Activated naive CD8-positive, alpha-beta T cell treated with anti-CD3 and anti-CD28 coated beads for 36 hours (primary cell): Measurements from ENCODE around the gene TBC1D22A. TPM values are rescaled to one million over a fixed set of nuclear protein-coding genes. Genes with fewer than 3 reads are reported as not detected.

Experiments used
- DNase-seq: peaks from one replicate; pipeline ENCODE4 v3.0.0; 2021
- H3K27ac Mint-ChIP-seq: one replicate; pipeline ENCODE4 v1.8.0; 2022; ENCODE audit warnings: mild to moderate bottlenecking, moderate library complexity, mixed read lengths
- H3K27me3 Mint-ChIP-seq: one replicate; pipeline ENCODE4 v1.8.0; 2022; ENCODE audit warnings: mild to moderate bottlenecking, mixed read lengths
- H3K36me3 Mint-ChIP-seq: one replicate; pipeline ENCODE4 v1.8.0; 2021; ENCODE audit warnings: mild to moderate bottlenecking, mixed read lengths
- H3K4me1 Mint-ChIP-seq: one replicate; pipeline ENCODE4 v1.8.0; 2021; ENCODE audit warnings: mixed read lengths
- H3K4me3 Mint-ChIP-seq: one replicate; pipeline ENCODE4 v1.8.0; 2022; ENCODE audit warnings: mild to moderate bottlenecking, moderate library complexity, mixed read lengths
- H3K9me3 Mint-ChIP-seq: one replicate; pipeline ENCODE4 v1.8.0; 2022; ENCODE audit warnings: mixed read lengths
- total RNA-seq, 2 experiments: library from RNA; stranded (reverse); gene quantifications; one replicate each; pipeline ENCODE4 v1.2.3, GENCODE V29; 2021

Gene TBC1D22A
- total RNA-seq, 2 experiments from 2014 or later, result 42.1 to 42.4 TPM

DNA sequence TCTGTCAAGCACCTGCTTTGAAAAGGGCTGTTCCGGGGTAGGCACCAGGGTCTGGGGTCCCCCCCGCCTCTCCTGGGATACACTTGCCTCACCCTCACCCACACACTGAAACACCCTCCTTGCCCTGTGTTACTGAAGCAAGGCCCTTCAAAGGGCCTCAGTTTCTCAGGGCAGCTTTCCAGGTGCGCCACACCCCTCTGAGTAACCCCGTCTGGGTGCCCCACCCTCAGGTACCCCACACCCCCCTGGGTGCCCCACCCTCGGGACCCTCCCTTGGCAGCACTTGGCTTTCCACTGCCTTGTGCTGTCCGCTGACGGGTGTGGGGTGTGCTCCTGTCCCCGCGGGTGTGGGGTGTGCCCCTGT lies 413.6 kb downstream of the TBC1D22A start:
- no peak for DNase-seq
- Mint-ChIP-seq H3K27me3 (no peaks in the 10 kb centered on the region), H3K9me3 (no peaks in the 10 kb centered on the region), H3K4me1 (no peaks in the 10 kb centered on the region), H3K4me3 (no peak overlapping the region), H3K36me3 (peaks cover 35% of the 10 kb centered on the region), H3K27ac (no peak overlapping the region)

DNA sequence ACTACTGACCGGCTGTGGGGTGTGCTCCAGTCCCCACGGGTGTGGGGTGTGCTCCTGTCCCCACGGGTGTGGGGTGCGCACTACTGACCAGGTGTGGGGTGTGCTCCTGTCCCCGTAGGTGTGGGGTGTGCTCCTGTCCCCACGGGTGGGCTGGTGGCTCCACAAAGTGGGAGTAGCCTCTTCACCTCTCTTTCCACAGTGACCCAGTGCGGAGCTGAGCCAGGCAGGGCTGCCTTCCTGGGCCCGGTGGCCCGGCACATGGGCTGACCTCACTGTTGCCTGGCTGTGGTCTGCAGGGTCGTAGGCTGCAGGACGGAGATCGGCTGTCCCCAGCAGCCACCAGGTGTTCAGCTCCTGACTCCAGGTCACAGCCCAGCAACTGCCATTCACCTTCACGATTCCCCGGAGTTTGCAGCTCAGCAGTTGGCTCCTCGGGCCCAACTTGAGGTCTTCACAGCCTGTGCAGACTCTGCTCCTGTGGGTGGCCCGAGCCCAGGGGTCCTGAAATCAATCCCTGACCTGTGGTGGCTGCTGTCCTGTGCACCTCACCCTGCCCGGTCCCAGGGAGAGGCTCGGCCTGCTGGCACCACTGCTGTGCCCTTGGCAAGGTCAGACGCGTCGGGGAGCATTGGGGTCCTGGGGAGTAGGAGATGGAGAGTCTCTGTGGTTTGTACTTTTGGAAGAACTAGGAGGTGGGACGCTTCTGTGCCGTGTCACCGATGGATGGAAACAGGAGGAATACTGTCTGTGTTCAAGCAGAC lies 414.3 kb downstream of the TBC1D22A start:
- peaks cover 36% of the 10 kb centered on the region for H3K36me3 Mint-ChIP-seq
- no peak for DNase-seq
- H3K4me1 Mint-ChIP-seq, result no peaks in the 10 kb centered on the region
- no peaks in the 10 kb centered on the region for H3K27me3 Mint-ChIP-seq
- H3K9me3 Mint-ChIP-seq, result no peaks in the 10 kb centered on the region
- no peak overlapping the region for H3K27ac Mint-ChIP-seq
- no peak overlapping the region for H3K4me3 Mint-ChIP-seq

DNA sequence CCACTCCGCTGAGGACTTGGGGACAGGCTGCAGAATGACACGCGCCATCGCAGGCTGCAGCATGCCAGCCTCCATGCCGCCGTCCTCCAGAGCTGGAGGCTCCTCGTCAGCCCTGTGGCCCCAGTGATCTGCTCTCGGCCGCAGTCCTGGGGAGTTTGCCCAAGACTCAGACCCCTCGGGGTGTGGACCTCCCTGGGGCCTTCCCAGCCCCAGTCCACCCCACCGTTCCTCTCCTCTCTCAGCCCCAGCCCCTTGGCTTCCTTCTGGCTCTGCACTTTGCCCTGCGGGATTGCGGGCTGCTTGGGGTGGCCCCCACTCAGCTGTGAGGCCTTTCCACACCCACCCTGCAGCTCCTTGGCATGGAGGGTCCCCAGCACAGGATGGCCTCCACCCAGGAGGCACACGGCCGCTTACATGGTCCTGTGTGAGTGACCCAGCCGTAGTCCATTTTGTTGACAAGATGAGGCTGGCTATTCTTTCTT lies 414.9 kb downstream of the TBC1D22A start:
- H3K27me3 Mint-ChIP-seq, result no peaks in the 10 kb centered on the region
- no peak overlapping the region for H3K27ac Mint-ChIP-seq
- DNase-seq, result no peak
- H3K4me1 Mint-ChIP-seq, result no peaks in the 10 kb centered on the region
- peaks cover 36% of the 10 kb centered on the region for H3K36me3 Mint-ChIP-seq
- H3K4me3 Mint-ChIP-seq, result no peak overlapping the region
- H3K9me3 Mint-ChIP-seq, result no peaks in the 10 kb centered on the region

DNA sequence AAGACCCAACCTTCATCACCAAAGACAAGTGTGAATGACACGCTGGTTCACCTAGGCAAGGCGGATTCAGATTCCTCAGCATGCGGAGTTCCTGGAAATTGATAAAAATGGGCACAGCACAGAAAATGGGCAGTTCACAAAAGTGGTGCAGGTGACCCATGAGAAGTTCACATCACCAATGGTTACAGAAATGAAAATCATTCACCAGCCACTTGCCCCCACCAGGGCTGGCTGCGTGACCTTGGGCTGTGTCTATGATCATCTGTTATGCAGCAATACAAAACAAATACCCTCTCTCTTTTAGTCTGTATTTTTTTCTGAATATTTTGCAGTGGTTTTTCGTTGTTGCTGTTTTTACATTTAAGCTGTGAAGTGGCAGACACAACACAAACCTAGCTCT lies 415.9 kb downstream of the TBC1D22A start:
- no peak overlapping the region for H3K4me3 Mint-ChIP-seq

DNA sequence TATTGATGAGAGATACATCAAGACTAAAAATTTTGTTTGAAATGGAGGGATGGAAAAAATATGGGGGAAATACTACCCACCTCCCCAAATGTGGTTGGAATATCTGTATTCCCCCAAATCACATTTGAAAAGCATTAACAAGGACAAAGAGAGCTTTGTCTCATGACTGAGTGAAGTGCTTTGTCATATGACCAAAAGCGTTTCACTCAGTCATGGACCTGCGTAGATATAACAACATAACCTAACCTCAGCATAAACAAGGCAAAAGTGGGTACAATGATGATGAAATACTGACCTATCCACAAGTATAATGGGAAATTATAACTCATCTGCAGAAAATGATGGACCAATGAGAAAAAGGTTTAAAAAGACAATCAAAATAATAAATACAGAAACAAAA lies 418.3 kb downstream of the TBC1D22A start:
- Mint-ChIP-seq H3K9me3 (peaks cover 17% of the 10 kb centered on the region), H3K27me3 (no peaks in the 10 kb centered on the region), H3K4me3 (no peak overlapping the region), H3K36me3 (peaks cover 22% of the 10 kb centered on the region), H3K4me1 (no peaks in the 10 kb centered on the region), H3K27ac (no peak overlapping the region)
- no peak for DNase-seq

More for the DNA sequence above, 415.9 kb downstream of the TBC1D22A start:
- DNase-seq, result no peak
- Mint-ChIP-seq H3K36me3 (peaks cover 36% of the 10 kb centered on the region), H3K27me3 (no peaks in the 10 kb centered on the region), H3K27ac (no peak overlapping the region), H3K9me3 (peaks cover 3% of the 10 kb centered on the region), H3K4me1 (no peaks in the 10 kb centered on the region)

DNA sequence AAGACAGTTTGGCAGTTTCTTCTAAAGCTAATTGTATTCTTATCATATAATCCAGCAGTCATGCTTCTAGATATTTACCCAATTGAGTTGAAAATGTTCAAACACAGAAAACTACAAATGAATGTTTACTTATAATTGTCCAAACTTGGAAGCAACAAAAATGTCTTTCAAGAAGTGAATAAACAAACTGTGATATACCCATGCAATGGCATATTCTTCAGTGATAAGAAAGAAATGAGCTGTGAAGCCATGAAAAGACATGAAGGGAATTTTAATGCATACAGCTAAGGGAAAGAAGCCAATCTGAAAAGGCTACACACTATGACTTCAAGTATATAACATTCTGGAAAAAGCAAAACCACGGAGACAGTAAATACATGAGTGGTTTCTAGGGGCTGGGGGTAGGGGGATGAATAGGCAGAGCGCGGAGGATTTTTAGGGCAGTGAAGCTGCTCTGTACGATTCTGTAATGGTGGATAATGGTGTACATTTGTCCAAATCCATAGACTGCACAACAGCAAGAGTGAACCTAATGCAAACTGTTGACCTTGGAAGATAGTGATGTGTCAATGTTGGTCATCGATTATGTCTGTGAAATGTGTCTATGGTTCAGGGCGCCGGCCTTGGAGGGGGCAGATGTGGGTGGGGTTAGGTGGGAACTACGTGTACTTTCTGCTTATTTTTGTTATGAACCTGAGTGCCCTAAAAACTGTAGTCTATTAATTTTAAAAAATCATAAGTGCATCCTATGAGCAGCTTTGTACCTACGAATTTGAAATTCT lies 424.9 kb downstream of the TBC1D22A start:
- no peaks in the 10 kb centered on the region for H3K4me1 Mint-ChIP-seq
- no peak for DNase-seq
- peaks cover 25% of the 10 kb centered on the region for H3K9me3 Mint-ChIP-seq
- H3K27ac Mint-ChIP-seq, result no peak overlapping the region
- no peak overlapping the region for H3K4me3 Mint-ChIP-seq
- H3K36me3 Mint-ChIP-seq, result no peaks in the 10 kb centered on the region
- H3K27me3 Mint-ChIP-seq, result no peaks in the 10 kb centered on the region

DNA sequence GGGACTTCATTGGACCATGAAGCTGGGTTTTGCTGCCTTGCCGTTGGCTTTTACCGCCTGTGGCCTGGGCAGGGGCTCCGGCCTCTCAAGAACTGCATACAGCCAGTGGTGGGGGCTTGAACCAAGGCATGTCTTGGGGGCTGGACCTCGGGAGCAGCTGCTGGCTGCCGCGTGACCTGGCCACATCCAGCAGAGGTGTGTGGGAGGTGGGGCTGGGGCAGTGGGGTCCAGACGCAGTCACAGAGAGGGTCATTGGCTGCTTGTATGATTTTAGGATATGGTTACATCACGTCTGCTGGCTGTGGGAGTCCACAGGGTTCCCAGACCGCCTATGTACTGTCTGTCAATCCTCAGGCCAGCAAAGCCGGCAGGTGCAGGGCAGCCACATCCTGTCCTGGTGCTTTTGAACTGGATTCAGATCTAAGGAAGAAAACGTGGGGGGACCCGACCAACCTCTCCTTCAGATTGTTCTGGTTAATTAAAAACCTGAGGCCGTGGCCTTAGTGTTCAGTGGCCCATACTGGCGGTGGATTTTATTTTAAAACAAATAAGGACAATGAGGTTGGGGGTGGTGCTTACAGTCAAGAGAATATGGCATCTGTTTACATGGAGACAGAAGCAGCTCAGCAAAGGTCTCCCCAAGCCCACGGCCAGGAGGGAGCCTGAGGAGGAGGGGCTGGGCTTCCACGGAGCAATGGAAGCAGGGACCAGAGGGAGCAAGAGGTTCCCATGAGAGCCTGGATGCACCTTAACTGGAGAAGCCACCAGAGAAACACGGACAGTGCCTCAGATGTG lies 426.0 kb downstream of the TBC1D22A start:
- DNase-seq, result no peak
- Mint-ChIP-seq H3K9me3 (peaks cover 23% of the 10 kb centered on the region), H3K27ac (no peak overlapping the region), H3K36me3 (no peaks in the 10 kb centered on the region), H3K4me3 (no peak overlapping the region), H3K4me1 (no peaks in the 10 kb centered on the region), H3K27me3 (no peaks in the 10 kb centered on the region)

DNA sequence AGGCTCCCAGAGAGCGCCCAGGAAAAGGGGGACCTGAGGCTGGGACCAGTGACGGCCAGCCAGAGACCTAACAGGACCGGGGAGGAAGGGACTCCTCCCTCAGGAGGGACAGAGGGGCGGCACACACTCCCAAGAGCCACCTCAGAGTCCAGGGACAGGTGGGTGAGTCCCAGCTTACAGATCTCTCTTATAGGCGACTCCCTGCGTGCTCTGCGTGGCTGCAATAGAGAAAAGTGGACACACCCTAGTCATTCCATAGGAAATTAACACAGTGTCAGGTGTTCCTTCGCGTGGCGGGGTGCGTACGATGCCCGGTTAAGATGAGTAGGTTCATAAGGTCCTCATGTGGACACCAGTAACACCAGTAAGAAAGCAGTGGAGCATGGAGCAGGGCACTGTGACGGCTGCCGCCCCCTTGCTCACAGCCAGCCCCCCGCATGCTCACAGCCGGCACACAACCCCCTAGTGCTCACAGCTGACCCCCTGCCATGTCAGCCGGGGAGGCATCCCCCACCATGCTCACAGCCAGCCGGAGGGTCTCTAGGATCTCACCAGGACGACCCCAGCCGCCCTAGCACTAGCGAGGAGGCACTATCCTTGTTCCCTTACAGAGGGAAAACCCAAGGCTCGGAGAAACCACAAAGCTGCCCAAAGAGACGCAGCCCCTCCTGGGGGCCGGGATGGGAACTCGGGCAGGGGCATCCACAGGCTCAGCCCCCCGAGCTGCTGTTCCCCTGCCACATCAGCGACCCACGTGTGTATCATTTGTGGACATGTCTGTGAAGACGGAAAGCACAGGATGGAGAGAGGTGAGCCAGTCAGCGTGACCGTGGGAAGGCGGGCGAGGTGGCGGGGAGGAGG lies 426.8 kb downstream of the TBC1D22A start:
- no peaks in the 10 kb centered on the region for H3K27me3 Mint-ChIP-seq

DNA sequence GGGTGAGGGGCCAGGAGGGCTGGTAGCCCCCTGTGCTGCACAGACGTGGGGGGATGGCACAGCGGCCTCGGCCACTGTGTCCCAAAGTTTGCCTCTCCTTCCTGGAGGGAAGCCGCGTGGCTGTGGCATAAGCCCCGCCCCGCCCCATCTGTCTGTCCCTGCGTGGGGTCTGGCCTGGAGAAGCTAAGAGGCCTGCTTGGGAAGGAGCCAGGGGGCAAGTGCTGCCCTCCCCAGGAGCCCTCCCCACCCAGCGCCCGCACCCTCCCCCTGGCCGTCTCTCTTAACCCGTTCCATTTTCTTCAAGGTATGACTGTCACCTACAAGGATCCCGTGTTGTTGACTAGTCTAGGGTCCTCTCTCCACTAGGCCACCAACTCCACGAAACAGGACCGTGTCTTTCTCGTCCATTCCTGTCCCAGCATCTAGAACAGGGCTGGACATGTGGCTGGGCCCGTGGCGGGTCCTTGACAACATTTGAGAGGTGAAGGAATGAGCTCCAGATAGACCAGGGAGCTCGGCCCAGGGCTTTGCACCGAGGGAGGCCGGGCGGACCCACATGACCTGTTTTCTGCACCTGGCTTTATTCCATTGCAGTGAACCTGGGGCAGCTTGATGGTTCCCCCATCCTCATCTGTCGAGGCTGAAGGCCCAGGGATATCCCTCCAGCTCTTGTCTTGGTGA lies 428.0 kb downstream of the TBC1D22A start:
- no peaks in the 10 kb centered on the region for H3K36me3 Mint-ChIP-seq
- DNase-seq, result no peak
- no peaks in the 10 kb centered on the region for H3K4me1 Mint-ChIP-seq
- no peaks in the 10 kb centered on the region for H3K27me3 Mint-ChIP-seq
- H3K27ac Mint-ChIP-seq, result no peak overlapping the region
- no peak overlapping the region for H3K4me3 Mint-ChIP-seq
- peaks cover 11% of the 10 kb centered on the region for H3K9me3 Mint-ChIP-seq

More for the DNA sequence above, 426.8 kb downstream of the TBC1D22A start:
- no peak overlapping the region for H3K4me3 Mint-ChIP-seq
- no peaks in the 10 kb centered on the region for H3K36me3 Mint-ChIP-seq
- peaks cover 21% of the 10 kb centered on the region for H3K9me3 Mint-ChIP-seq
- DNase-seq, result no peak
- no peaks in the 10 kb centered on the region for H3K4me1 Mint-ChIP-seq
- H3K27ac Mint-ChIP-seq, result no peak overlapping the region

DNA sequence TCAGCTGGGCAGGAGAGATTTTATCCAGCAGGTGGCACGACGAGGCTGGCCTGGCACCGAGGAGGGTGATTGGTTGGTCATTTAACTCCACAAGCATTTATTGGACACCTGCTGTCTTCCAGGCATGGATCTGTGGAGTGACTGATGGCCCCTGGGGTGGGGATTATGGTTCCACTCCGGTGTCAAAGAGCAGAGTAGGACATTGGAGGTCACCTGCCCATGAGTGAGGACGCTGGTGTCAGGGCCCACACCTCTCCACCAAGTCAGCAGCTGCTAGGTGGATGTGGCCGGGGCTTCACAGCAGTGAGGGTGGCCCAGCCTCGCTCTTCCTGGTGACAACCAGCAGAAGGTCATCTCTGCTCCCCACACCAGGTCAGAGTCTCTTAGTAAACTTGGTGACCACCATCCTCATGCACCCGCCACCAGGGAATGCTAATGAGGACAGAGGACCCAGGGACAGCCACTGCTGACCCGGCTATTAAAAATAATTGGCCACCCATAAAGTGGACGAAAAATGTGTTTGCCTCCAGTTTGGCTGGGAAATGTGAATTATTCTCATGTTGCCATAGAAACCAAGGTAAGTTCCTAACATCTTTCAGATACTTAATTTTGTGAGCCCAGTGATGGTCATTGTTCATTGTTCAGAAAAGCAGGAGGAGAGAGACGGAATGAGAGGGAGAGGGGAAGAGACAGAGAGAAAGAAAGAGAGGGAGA lies 428.7 kb downstream of the TBC1D22A start:
- H3K27me3 Mint-ChIP-seq, result no peaks in the 10 kb centered on the region
- H3K9me3 Mint-ChIP-seq, result peaks cover 5% of the 10 kb centered on the region
- no peak overlapping the region for H3K4me3 Mint-ChIP-seq
- H3K4me1 Mint-ChIP-seq, result no peaks in the 10 kb centered on the region
- DNase-seq, result no peak
- no peak overlapping the region for H3K27ac Mint-ChIP-seq
- no peaks in the 10 kb centered on the region for H3K36me3 Mint-ChIP-seq

DNA sequence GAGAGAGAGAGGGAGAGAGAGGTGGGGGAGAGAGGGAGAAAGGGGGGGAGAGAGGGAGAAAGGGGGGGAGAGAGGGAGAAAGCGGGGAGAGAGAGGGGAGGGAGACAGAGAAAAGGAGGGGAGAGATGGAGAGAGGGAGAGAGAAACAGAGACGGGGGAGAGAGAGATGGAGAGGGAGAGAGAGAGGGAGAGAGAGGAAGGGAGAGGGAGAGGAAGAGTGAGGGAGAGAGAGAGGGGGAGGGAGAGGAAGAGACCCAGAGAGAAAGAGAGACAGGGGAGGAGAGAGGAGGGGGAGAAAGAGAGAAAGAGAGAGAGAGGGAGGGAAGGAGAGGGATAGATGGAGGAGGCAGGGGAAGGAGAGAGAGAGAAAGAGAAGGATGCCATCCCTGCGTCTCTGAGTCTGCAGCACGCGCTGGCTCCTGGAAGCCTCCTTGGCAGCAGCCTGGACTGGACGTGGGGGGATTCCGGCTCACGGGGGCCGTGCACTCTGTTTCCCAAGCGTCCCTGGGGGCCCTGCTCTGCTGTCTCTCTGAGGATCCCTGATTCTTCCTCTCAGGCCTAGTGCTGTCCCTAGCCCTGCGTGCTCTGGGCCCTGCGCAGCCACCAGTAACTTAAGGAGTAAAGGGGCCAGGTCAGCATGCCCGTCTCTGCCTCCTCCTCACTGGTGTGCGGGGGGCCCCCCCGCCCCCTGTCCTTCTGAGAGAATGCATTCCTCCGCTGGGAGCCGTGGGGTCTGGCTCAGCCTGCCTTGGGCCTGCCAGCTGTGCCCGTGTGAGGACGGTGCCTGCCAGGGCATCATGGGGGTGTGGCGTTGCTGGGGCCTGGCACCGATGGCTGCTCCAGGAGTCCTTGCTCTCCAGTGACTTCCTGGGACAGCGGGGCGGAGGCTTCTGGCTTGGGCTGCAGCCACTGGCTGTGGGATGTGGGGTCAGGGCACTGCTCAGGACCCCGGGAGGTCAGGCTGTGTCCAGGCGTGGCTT lies 429.5 kb downstream of the TBC1D22A start:
- no peak for DNase-seq
- no peak overlapping the region for H3K27ac Mint-ChIP-seq
- no peaks in the 10 kb centered on the region for H3K36me3 Mint-ChIP-seq
- H3K9me3 Mint-ChIP-seq, result no peaks in the 10 kb centered on the region
- no peaks in the 10 kb centered on the region for H3K27me3 Mint-ChIP-seq
- no peaks in the 10 kb centered on the region for H3K4me1 Mint-ChIP-seq
- no peak overlapping the region for H3K4me3 Mint-ChIP-seq

DNA sequence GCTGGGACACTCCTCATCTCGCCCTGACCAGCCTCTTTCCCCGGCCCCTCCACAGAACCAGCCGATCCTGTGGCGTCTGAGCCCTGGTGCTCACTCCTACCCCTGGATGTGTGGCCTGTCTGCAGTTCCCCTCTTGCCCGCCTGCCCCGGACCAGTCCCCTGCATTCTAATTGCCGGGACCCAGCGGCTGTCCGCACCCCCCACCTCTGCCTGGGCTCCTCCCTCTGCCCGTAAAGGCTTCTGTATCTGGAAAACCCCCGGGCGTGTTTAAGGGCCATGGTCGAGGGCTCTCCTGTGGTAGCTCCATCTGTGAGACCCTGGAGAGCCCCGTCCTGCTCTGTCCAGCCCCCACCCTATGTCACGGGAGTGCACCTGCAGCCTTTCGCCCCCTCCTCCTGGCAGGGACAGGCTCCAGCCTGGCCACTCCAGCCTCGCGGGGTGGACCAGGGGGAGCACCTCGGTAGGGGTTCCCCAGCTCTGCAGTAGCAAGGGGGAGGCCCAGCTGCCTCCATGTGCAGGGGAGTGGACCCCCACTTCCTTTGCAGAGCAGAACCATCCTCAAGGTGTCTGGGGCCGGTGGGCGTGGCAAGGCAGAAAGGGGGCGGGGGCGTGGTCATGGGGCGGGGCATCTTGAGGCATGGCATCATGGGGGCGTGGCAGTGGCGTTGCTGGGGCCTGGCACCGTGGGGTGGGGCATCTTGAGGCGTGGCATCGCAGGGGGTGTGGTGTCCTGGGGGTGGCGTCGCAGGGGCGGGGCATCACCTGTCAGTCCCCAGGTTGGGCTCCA lies 430.4 kb downstream of the TBC1D22A start:
- no peaks in the 10 kb centered on the region for H3K27me3 Mint-ChIP-seq
- no peaks in the 10 kb centered on the region for H3K4me1 Mint-ChIP-seq
- no peak overlapping the region for H3K4me3 Mint-ChIP-seq
- no peak overlapping the region for H3K27ac Mint-ChIP-seq
- no peak for DNase-seq
- H3K36me3 Mint-ChIP-seq, result no peaks in the 10 kb centered on the region
- H3K9me3 Mint-ChIP-seq, result no peaks in the 10 kb centered on the region
